ENCODE measurements around the gene THOC6. TPM values are rescaled to one million over a fixed set of nuclear protein-coding genes. Genes with fewer than 3 reads are reported as not detected.

THOC6 gene
- total and polyA plus RNA-seq, 2 experiments from 2014 or later, result 35.6 to 79.4 TPM

GRCh38 chr16:3029491-3030221 is 5.8 kb downstream of the THOC6 start:
- 94% methylated on average over 36 of the region's 59 CpGs for WGBS (ENCODE audit: low lambda C conversion rate, missing lambda C conversion rate)
- TF ChIP-seq EZH2phosphoT487 (IDR thresholded peaks at IDR 0.05; ENCODE audit: low read depth, severe bottlenecking, unreplicated experiment), result no peak
- no peak for TF ChIP-seq CTCF (IDR thresholded peaks at IDR 0.05; ENCODE audit: poor library complexity)
- TF ChIP-seq EZH2 (IDR thresholded peaks at IDR 0.05; ENCODE audit: borderline replicate concordance), result no peak
- H3K79me2 ChIP-seq, result peaks cover 8% of the 10 kb centered on the region
- peaks cover 5% of the 10 kb centered on the region for H4K20me1 ChIP-seq (ENCODE audit: insufficient read depth, poor library complexity, severe bottlenecking)
- no peaks in the 10 kb centered on the region for H3K9me3 ChIP-seq (ENCODE audit: low read depth)
- H3K4me2 ChIP-seq, result no peak overlapping the region
- H3K4me1 ChIP-seq (ENCODE audit: insufficient read depth), result peaks cover 6% of the 10 kb centered on the region
- H3K4me3 ChIP-seq, result no peak overlapping the region
- no peak overlapping the region for H2AFZ ChIP-seq
- no peaks in the 10 kb centered on the region for H3K27me3 ChIP-seq
- H3K9me2 ChIP-seq (replicated peaks; ENCODE audit: insufficient read depth), result no peaks in the 10 kb centered on the region
- no peaks in the 10 kb centered on the region for H3K36me3 ChIP-seq (replicated peaks; ENCODE audit: insufficient read depth, low read depth)
- H3K27ac ChIP-seq, result no peak overlapping the region
- DNase-seq (ENCODE audit: low spot score), result peak; percentile 10

- WGBS (ENCODE audit: low lambda C conversion rate, missing lambda C conversion rate), result 77% methylated on average over 25 of the region's 33 CpGs
- no peak for TF ChIP-seq CTCF (IDR thresholded peaks at IDR 0.05; ENCODE audit: poor library complexity)
- H3K9me2 ChIP-seq (replicated peaks; ENCODE audit: insufficient read depth), result no peaks in the 10 kb centered on the region
- no peak overlapping the region for H3K27ac ChIP-seq
- H3K27me3 ChIP-seq, result no peaks in the 10 kb centered on the region
- DNase-seq (ENCODE audit: low spot score), result no peak
- no peaks in the 10 kb centered on the region for H3K36me3 ChIP-seq (replicated peaks; ENCODE audit: insufficient read depth, low read depth)
- no peaks in the 10 kb centered on the region for H3K79me2 ChIP-seq
- H3K4me3 ChIP-seq, result no peak overlapping the region
- no peaks in the 10 kb centered on the region for H4K20me1 ChIP-seq (ENCODE audit: insufficient read depth, poor library complexity, severe bottlenecking)
- H3K9me3 ChIP-seq (ENCODE audit: low read depth), result no peaks in the 10 kb centered on the region
- H2AFZ ChIP-seq, result no peak overlapping the region
- H3K4me2 ChIP-seq, result no peak overlapping the region
- H3K4me1 ChIP-seq (ENCODE audit: insufficient read depth), result peaks cover 4% of the 10 kb centered on the region
Measured at GRCh38 chr16:3030222-3031212, 6.7 kb downstream of the THOC6 start.

DNA sequence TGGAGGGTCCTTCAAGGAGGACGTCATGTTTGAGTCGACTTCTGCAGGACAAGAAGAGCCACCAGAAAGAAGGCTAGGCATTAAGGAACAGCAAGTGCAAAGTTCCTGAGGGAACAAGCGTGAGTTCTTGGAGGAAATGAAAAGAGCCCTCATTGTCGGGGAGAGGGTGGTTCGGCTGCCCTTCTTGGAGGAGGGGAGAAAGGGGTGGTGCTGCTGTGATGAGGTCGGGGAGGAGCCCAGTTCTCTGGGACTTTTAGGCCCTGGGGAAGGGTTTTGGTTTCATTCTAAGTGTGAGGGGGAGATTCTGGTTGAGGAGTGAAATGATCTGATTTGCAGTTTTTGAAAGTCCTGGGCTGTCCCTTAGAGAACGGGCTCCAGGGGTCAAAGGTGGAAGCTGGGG is 8.8 kb downstream of the THOC6 start:
- no peak overlapping the region for H3K4me2 ChIP-seq
- 63% methylated on average over 7 of the region's 7 CpGs for WGBS (ENCODE audit: low lambda C conversion rate, missing lambda C conversion rate)
- no peak overlapping the region for H3K4me3 ChIP-seq
- no peak overlapping the region for H2AFZ ChIP-seq
- H3K79me2 ChIP-seq, result no peaks in the 10 kb centered on the region
- H3K27ac ChIP-seq, result no peak overlapping the region
- no peaks in the 10 kb centered on the region for H4K20me1 ChIP-seq (ENCODE audit: insufficient read depth, poor library complexity, severe bottlenecking)
- no peaks in the 10 kb centered on the region for H3K9me3 ChIP-seq (ENCODE audit: low read depth)
- H3K27me3 ChIP-seq, result peaks cover 18% of the 10 kb centered on the region
- no peak for DNase-seq (ENCODE audit: low spot score)
- no peaks in the 10 kb centered on the region for H3K9me2 ChIP-seq (replicated peaks; ENCODE audit: insufficient read depth)
- peaks cover 4% of the 10 kb centered on the region for H3K4me1 ChIP-seq (ENCODE audit: insufficient read depth)
- TF ChIP-seq EZH2 (IDR thresholded peaks at IDR 0.05; ENCODE audit: borderline replicate concordance), result no peak
- no peak for TF ChIP-seq EZH2phosphoT487 (IDR thresholded peaks at IDR 0.05; ENCODE audit: low read depth, severe bottlenecking, unreplicated experiment)
- no peak for TF ChIP-seq CTCF (IDR thresholded peaks at IDR 0.05; ENCODE audit: poor library complexity)
- H3K36me3 ChIP-seq (replicated peaks; ENCODE audit: insufficient read depth, low read depth), result no peaks in the 10 kb centered on the region

Measured in hepatocyte (in vitro differentiated cells).